Measurements from ENCODE around the gene HHAT. TPM values are rescaled to one million over a fixed set of nuclear protein-coding genes. Genes with fewer than 3 reads are reported as not detected.

HHAT gene
- total RNA-seq, 1 donor from 2014 or later = 4.3 TPM

GRCh38 chr1:210487021-210487420 lies 158.3 kb downstream of the HHAT start:
- Histone ChIP-seq H3K4me1 (no peaks in the 10 kb centered on the region), H3K9me3 (no peaks in the 10 kb centered on the region), H3K27ac (no peak overlapping the region), H3K36me3 (no peaks in the 10 kb centered on the region), H3K27me3 (no peaks in the 10 kb centered on the region), H3K4me3 (no peak overlapping the region)
- intact Hi-C loops (cut with DNase I) = no loop called here
- DNase-seq (no peak), ATAC-seq (no peak)
- TF ChIP-seq CTCF (IDR thresholded peaks at IDR 0.05) = no peak

- H3K27ac ChIP-seq = no peak overlapping the region
- no peak for TF ChIP-seq CTCF (IDR thresholded peaks at IDR 0.05)
- H3K36me3 ChIP-seq = no peaks in the 10 kb centered on the region
- no peak overlapping the region for H3K4me3 ChIP-seq
- no peaks in the 10 kb centered on the region for H3K4me1 ChIP-seq
- no peaks in the 10 kb centered on the region for H3K9me3 ChIP-seq
- ATAC-seq (no peak), DNase-seq (no peak)
- intact Hi-C loops (cut with DNase I) = no loop called here
- H3K27me3 ChIP-seq = no peaks in the 10 kb centered on the region
These were observed 160.8 kb downstream of the HHAT start for GRCh38 chr1:210489491-210489890.

GRCh38 chr1:210490781-210491180 lies 162.1 kb downstream of the HHAT start:
- Histone ChIP-seq H3K4me1 (no peaks in the 10 kb centered on the region), H3K36me3 (no peaks in the 10 kb centered on the region), H3K27ac (no peak overlapping the region), H3K9me3 (no peaks in the 10 kb centered on the region), H3K27me3 (no peaks in the 10 kb centered on the region), H3K4me3 (no peak overlapping the region)
- no peak for TF ChIP-seq CTCF (IDR thresholded peaks at IDR 0.05)
- ATAC-seq (no peak), DNase-seq (no peak)
- intact Hi-C loops (cut with DNase I) = no loop called here

- H3K4me1 ChIP-seq = no peaks in the 10 kb centered on the region
- intact Hi-C loops (cut with DNase I) = no loop called here
- no peak overlapping the region for H3K4me3 ChIP-seq
- H3K36me3 ChIP-seq = no peaks in the 10 kb centered on the region
- no peaks in the 10 kb centered on the region for H3K9me3 ChIP-seq
- DNase-seq = no peak
- no peaks in the 10 kb centered on the region for H3K27me3 ChIP-seq
- TF ChIP-seq CTCF (IDR thresholded peaks at IDR 0.05) = no peak
- no peak for ATAC-seq
- no peak overlapping the region for H3K27ac ChIP-seq
These were observed 167.4 kb downstream of the HHAT start for GRCh38 chr1:210496063-210496462.

GRCh38 chr1:210499956-210500355 lies 171.3 kb downstream of the HHAT start:
- intact Hi-C loops (cut with DNase I) = no loop called here
- Histone ChIP-seq H3K9me3 (no peaks in the 10 kb centered on the region), H3K36me3 (no peaks in the 10 kb centered on the region), H3K27me3 (no peaks in the 10 kb centered on the region), H3K27ac (no peak overlapping the region), H3K4me1 (no peaks in the 10 kb centered on the region), H3K4me3 (no peak overlapping the region)
- no peak for ATAC-seq
- TF ChIP-seq CTCF (IDR thresholded peaks at IDR 0.05) = no peak
- DNase-seq = no peak

- Histone ChIP-seq H3K36me3 (no peaks in the 10 kb centered on the region), H3K27ac (no peak overlapping the region), H3K4me3 (no peak overlapping the region), H3K4me1 (no peaks in the 10 kb centered on the region), H3K9me3 (no peaks in the 10 kb centered on the region), H3K27me3 (no peaks in the 10 kb centered on the region)
- no peak for TF ChIP-seq CTCF (IDR thresholded peaks at IDR 0.05)
- DNase-seq (no peak), ATAC-seq (no peak)
- intact Hi-C loops (cut with DNase I) = no loop called here
These were observed 172.1 kb downstream of the HHAT start for GRCh38 chr1:210500831-210501230.

Data from upper lobe of right lung (tissue), 1 donor.